HepG2 (cell line): ENCODE measurements around the gene AGR2. TPM values are rescaled to one million over a fixed set of nuclear protein-coding genes. Genes with fewer than 3 reads are reported as not detected.

Experiments
- ATAC-seq: fragments of 200-7000 bp; cut with Tn5 transposase; 3 replicates; pipeline ENCODE4 v1.9.1; 2020; ENCODE audit warnings: mild to moderate bottlenecking, moderate library complexity
- BruUV-seq: library from RNA; stranded (reverse); fragments of 400-500 nt; replicated peaks from 2 replicates; lab custom pipeline; 2021; lab: Mats Ljungman, UMichigan
- CTCF ChIA-PET: fragments of 300-600 bp; formaldehyde crosslinking; extraction: SDS; loops from one replicate; lab custom pipeline; 2021; ENCODE audit warnings: low total read pairs, inconsistent platforms, low intra/inter-chr PET ratio; lab: Yijun Ruan, JAX
- POLR2A ChIA-PET: fragments of 350-600 bp; sonication (Branson Sonifier 250); formaldehyde crosslinking; loops from one replicate; lab custom pipeline; 2020; ENCODE audit warnings: antibody characterized with exemption, inconsistent platforms; lab: Yijun Ruan, JAX
- DNase-seq: peaks from one replicate; pipeline ENCODE4 v3.0.0-alpha.2; 2015; ENCODE audit warnings: low spot score
- FAIRE-seq: peaks from 3 replicates; lab custom pipeline; 2011; peaks lifted over from hg19 to GRCh38; lab: Jason Lieb, UNC
- H2AFZ ChIP-seq: one replicate; pipeline ENCODE4 v1.6.1; 2011; ENCODE audit warnings: low read length, inconsistent platforms
- H3K27ac ChIP-seq: fragments of 300-600 bp; 3 replicates; pipeline ENCODE4 v1.8.0; 2011; ENCODE audit warnings: mixed run types, mild to moderate bottlenecking, mixed read lengths, low read length, inconsistent platforms; ENCODE audit not compliant: insufficient read depth; ENCODE audit errors: extremely low read length
- H3K27me3 ChIP-seq, 2 experiments: fragments of 200-600 bp in 1 of 2; 2 replicates in 1 of 2; 3 replicates in 1 of 2; pipeline versions ENCODE4 v1.6.0 to v1.8.0; 2011; ENCODE audit warnings: low read length in 2 of 2, mild to moderate bottlenecking in 2 of 2, moderate library complexity in 2 of 2, inconsistent platforms in 1 of 2; ENCODE audit not compliant: insufficient read depth in 2 of 2, control insufficient read depth in 1 of 2
- H3K36me3 ChIP-seq, 2 experiments: fragments of 200-600 bp in 1 of 2; replicated peaks in 1 of 2; 2 replicates in 1 of 2; 3 replicates in 1 of 2; pipeline versions ENCODE4 v1.5.1 to v1.8.0; 2011; ENCODE audit warnings: low read length in 2 of 2, inconsistent platforms in 1 of 2; ENCODE audit not compliant: insufficient read depth in 2 of 2, control insufficient read depth in 1 of 2
- H3K4me1 ChIP-seq: 2 replicates; pipeline ENCODE4 v1.5.1; 2012; ENCODE audit warnings: low read length, inconsistent platforms; ENCODE audit not compliant: insufficient read depth
- H3K4me2 ChIP-seq: 2 replicates; pipeline ENCODE4 v1.6.0; 2011; ENCODE audit warnings: low read depth, low read length, inconsistent platforms
- H3K4me3 ChIP-seq, 3 experiments: fragments of 200-600 bp in 1 of 3; sonication (generic), shearing (Covaris generic) in 1 of 3; replicated peaks in 1 of 3; 2 replicates each; pipeline ENCODE4 v1.5.1; 2011 to 2016; ENCODE audit warnings: low read length in 3 of 3, inconsistent platforms in 2 of 3, low read depth in 2 of 3, mild to moderate bottlenecking in 2 of 3, control low read depth in 1 of 3, mixed read lengths in 1 of 3; ENCODE audit not compliant: insufficient read depth in 1 of 3
- H3K79me2 ChIP-seq: one replicate; pipeline ENCODE4 v1.6.1; 2011; ENCODE audit warnings: low read length, inconsistent platforms; ENCODE audit not compliant: insufficient read depth
- H3K9ac ChIP-seq: 2 replicates; pipeline ENCODE4 v1.6.0; 2011; ENCODE audit warnings: mild to moderate bottlenecking, low read depth, low read length, inconsistent platforms; ENCODE audit not compliant: insufficient read depth
- H3K9me3 ChIP-seq: 2 replicates; pipeline ENCODE4 v1.5.1; 2012; ENCODE audit warnings: mild to moderate bottlenecking, low read length
- H4K20me1 ChIP-seq: 2 replicates; pipeline ENCODE4 v1.6.0; 2011; ENCODE audit warnings: inconsistent platforms, mild to moderate bottlenecking, low read length, moderate library complexity; ENCODE audit not compliant: insufficient read depth
- BHLHE40 ChIP-seq: IDR thresholded peaks from 2 replicates; pipeline ENCODE4 v1.6.1; 2011; ENCODE audit warnings: low read length, improper control_type of control experiment
- DNMT3B ChIP-seq: conservative IDR thresholded peaks from 2 replicates; pipeline ENCODE4 v1.6.1; 2016; ENCODE audit warnings: missing biosample characterization, control low read depth
- NFKB2 ChIP-seq: sonication (generic); formaldehyde crosslinking; IDR thresholded peaks from 2 replicates; pipeline ENCODE4 v1.4.0; 2020; ENCODE audit warnings: missing genetic modification reagents, borderline replicate concordance
- WGBS: methylation state at CpG from one replicate; pipeline ENCODE4 v1.1.6; 2017; ENCODE audit warnings: low lambda C conversion rate; 5-methylcytosine and 5-hydroxymethylcytosine counted together
- in situ Hi-C: cut with HindIII; loops from 2 replicates; pipeline ENCODE4 v1.10.0; 2017; ENCODE audit warnings: low pct_unique_long_range_greater_than_20kb; ENCODE audit not compliant: extremely low pct_ligation_motif_present
- intact Hi-C: fragments of 100-400 bp; cut with micrococcal nuclease; formaldehyde crosslinking; loops from one replicate; pipeline ENCODE4 v1.10.0; 2022; ENCODE audit not compliant: unreplicated experiment
- polyA plus RNA-seq, 8 experiments: library from polyadenylated mRNA; depleted of rRNA in 3 of 8; stranded (reverse) in 7 of 8; unstranded in 1 of 8; fragments of >200 nt; fragmentation: Illumina TruSeq in 4 of 8; extraction: Trizol in 4 of 8; gene quantifications; 2 replicates each; pipeline versions ENCODE4 v1.2.1 to v1.2.3, GENCODE V29; 2011 to 2016; ENCODE audit warnings: low read depth in 4 of 8, missing spikeins in 1 of 8, mixed read lengths in 1 of 8; ENCODE audit not compliant: insufficient read depth in 1 of 8
- total RNA-seq, 5 experiments: library from RNA; depleted of rRNA; stranded (reverse); fragments of >200 nt; fragmentation: Illumina TruSeq; extraction: Trizol; gene quantifications; 2 replicates each; pipeline ENCODE4 v1.2.3, GENCODE V29; 2016; ENCODE audit warnings: low read depth in 1 of 5

AGR2 gene
- total and polyA plus RNA-seq, 2 of the 13 experiments (the other 11 are each of a cell fraction or from before 2014, with no cell fraction given), result 1.7 to 2.9 TPM

DNA sequence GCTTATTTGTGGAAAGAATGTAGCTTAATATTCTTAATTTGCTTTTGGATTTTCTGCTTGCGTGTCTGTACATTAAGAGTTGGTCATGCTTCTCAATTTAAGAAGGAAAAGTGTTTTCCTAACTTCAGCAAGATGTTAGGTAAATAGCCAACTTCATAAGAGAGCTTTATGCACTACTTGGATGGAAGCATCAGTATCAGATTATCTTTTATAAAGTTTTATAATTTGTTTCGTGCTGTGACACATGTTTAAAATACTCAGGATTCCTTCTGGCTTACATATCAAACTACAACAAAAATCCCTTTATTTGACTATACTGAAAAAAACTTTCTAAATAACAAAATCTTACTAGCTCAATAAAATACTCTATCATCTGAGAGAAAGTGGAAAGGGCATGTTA, 34.8 kb upstream of the AGR2 start:
- Histone ChIP-seq H4K20me1 (no peaks in the 10 kb centered on the region), H3K27me3 (peaks cover 0 to 7% of the 10 kb centered on the region in 2 experiments; a peak in 1 of 5 replicates), H3K4me2 (no peak overlapping the region), H3K9ac (no peak overlapping the region), H3K27ac (no peak overlapping the region), H3K4me1 (no peaks in the 10 kb centered on the region), H3K9me3 (no peaks in the 10 kb centered on the region), H2AFZ (no peak overlapping the region), H3K36me3 (no peaks in the 10 kb centered on the region), H3K4me3 (no peak overlapping the region), H3K79me2 (no peaks in the 10 kb centered on the region)
- no peak for ATAC-seq
- intact Hi-C loops, result no loop called here
- 23% methylated on average over 2 of the region's 2 CpGs for WGBS
- FAIRE-seq, result no peak
- DNase-seq, result no peak
- in situ Hi-C loops, result no loop called here
- ChIA-PET CTCF (no interaction called here), POLR2A (no interaction called here)
- TF ChIP-seq BHLHE40 (no peak), NFKB2 (CRISPR knock-in tag) (no peak)
- no TSS peak for BruUV-seq

DNA sequence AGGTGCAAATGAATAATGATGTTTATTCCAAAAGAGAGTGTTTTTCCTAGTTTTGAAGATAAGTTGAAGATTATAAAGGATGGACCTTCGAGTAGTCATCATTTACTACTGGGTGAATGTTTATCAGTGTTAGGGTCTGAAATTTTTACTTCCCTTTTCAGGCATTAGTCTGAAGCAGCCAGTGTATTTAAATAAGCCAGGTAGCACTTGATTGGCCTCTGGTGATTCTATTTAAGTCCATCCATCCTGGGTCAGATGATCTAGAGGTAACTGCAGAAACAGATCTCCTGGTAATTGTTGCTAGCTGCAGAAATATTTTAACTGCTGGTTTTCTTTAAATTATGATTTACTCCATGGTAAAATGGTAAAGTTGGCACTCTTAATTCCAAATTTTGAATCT, 34.1 kb upstream of the AGR2 start:
- intact Hi-C loops, result no loop called here
- CTCF ChIA-PET, result no interaction called here
- H3K4me1 ChIP-seq, result no peaks in the 10 kb centered on the region
- TF ChIP-seq DNMT3B, result no peak
- TF ChIP-seq, all 625 proteins: peak for 0
- POLR2A ChIA-PET, result no interaction called here
- Histone ChIP-seq H3K9me3 (no peaks in the 10 kb centered on the region), H3K4me3 (no peak overlapping the region), H3K27ac (no peak overlapping the region), H3K9ac (no peak overlapping the region), H3K4me2 (no peak overlapping the region), H3K27me3 (0 out of 5 replicates have a peak, but pooled peaks cover 0 to 3% of the 10 kb centered on the region in 2 experiments), H3K79me2 (no peaks in the 10 kb centered on the region), H4K20me1 (no peaks in the 10 kb centered on the region), H2AFZ (no peak overlapping the region), H3K36me3 (no peaks in the 10 kb centered on the region)
- DNase-seq (no peak), FAIRE-seq (no peak), ATAC-seq (no peak)
- in situ Hi-C loops, result no loop called here
- WGBS, result 0% methylated on average over 1 of the region's 1 CpG
- BruUV-seq, result no TSS peak
